GM12891 (cell line): ENCODE data around the gene TES.

Source experiments
- POLR2A ChIP-seq: IDR thresholded peaks from 2 replicates; pipeline ENCODE4 v1.6.1; 2011; ENCODE audit warnings: low read depth, low read length, control low read depth
- SPI1 ChIP-seq: IDR thresholded peaks from 2 replicates; pipeline ENCODE4 v1.6.1; 2011; ENCODE audit warnings: low read depth, low read length, control low read depth
- TAF1 ChIP-seq: IDR thresholded peaks from 2 replicates; pipeline ENCODE4 v1.6.1; 2011; ENCODE audit warnings: low read depth, low read length, control low read depth

- TF ChIP-seq POLR2A (no peak), SPI1 (no peak), TAF1 (no peak)
Observed at GRCh38 chr7:116229366-116229765, 19.0 kb downstream of the TES start.
